PC-3 (cell line): ENCODE measurements around the gene SLC36A3. TPM values are rescaled to one million over a fixed set of nuclear protein-coding genes. Genes with fewer than 3 reads are reported as not detected.

Source experiments
- ATAC-seq: fragments of 200-7000 bp; cut with Tn5 transposase; 2 replicates; pipeline ENCODE4 v1.9.1; 2020; ENCODE audit warnings: mild to moderate bottlenecking, moderate library complexity
- BruUV-seq: library from RNA; stranded (reverse); fragments of 400-500 nt; replicated peaks from 2 replicates; lab custom pipeline; 2021; lab: Mats Ljungman, UMichigan
- CTCF ChIA-PET: fragments of 300-600 bp; sonication (Branson Sonifier 250); formaldehyde crosslinking; loops from one replicate; lab custom pipeline; 2022; ENCODE audit warnings: antibody characterized with exemption; lab: Charles Lee
- POLR2A ChIA-PET: fragments of 300-600 bp; sonication (Branson Sonifier 250); formaldehyde crosslinking; loops from one replicate; lab custom pipeline; 2022; ENCODE audit warnings: antibody characterized with exemption; ENCODE audit not compliant: unreplicated experiment; lab: Charles Lee
- DNase-seq: peaks from one replicate; pipeline ENCODE4 v3.0.0-alpha.2; 2015
- H2AFZ ChIP-seq: fragments of 300-600 bp; sonication (generic); 2 replicates; pipeline ENCODE4 v1.6.0; 2016; ENCODE audit warnings: antibody characterized with exemption, low read length
- H3F3A ChIP-seq: fragments of 300-600 bp; sonication (generic); one replicate; pipeline ENCODE4 v1.6.0; 2017; ENCODE audit warnings: antibody characterized with exemption, low read length, control low read depth, mild to moderate bottlenecking; ENCODE audit not compliant: unreplicated experiment
- H3K27ac ChIP-seq: fragments of 300-600 bp; sonication (generic); 2 replicates; pipeline ENCODE4 v1.5.1; 2016; ENCODE audit warnings: mild to moderate bottlenecking, low read length
- H3K27me3 ChIP-seq: fragments of 300-600 bp; sonication (generic); 2 replicates; pipeline ENCODE4 v1.6.1; 2016; ENCODE audit warnings: low read length, mixed read lengths
- H3K36me3 ChIP-seq: fragments of 300-600 bp; sonication (generic); 2 replicates; pipeline ENCODE4 v1.6.1; 2016; ENCODE audit warnings: low read depth, mixed run types, low read length, mixed read lengths
- H3K4me1 ChIP-seq: fragments of 300-600 bp; sonication (generic); 2 replicates; pipeline ENCODE4 v1.5.1; 2016; ENCODE audit warnings: low read length; ENCODE audit not compliant: insufficient read depth
- H3K4me2 ChIP-seq: fragments of 300-600 bp; sonication (generic); 2 replicates; pipeline ENCODE4 v1.6.0; 2016; ENCODE audit warnings: low read length
- H3K4me3 ChIP-seq: fragments of 300-600 bp; sonication (generic); 2 replicates; pipeline ENCODE4 v1.5.1; 2016; ENCODE audit warnings: mild to moderate bottlenecking, low read length, mixed read lengths
- H3K79me2 ChIP-seq: fragments of 300-600 bp; sonication (generic); 2 replicates; pipeline ENCODE4 v1.6.1; 2017; ENCODE audit warnings: low read length, mixed read lengths
- H3K9ac ChIP-seq: fragments of 300-600 bp; sonication (generic); 2 replicates; pipeline ENCODE4 v1.6.0; 2016; ENCODE audit warnings: mild to moderate bottlenecking, low read length
- H3K9me2 ChIP-seq: fragments of 300-600 bp; sonication (generic); replicated peaks from 2 replicates; pipeline ENCODE4 v1.6.1; 2016; ENCODE audit warnings: mixed run types, low read length, mixed read lengths
- H3K9me3 ChIP-seq: fragments of 300-600 bp; sonication (generic); 2 replicates; pipeline ENCODE4 v1.6.1; 2016; ENCODE audit warnings: low read length, mixed read lengths
- H4K20me1 ChIP-seq: fragments of 300-600 bp; sonication (generic); 2 replicates; pipeline ENCODE4 v1.6.1; 2016; ENCODE audit warnings: low read length, mixed read lengths
- CTCF ChIP-seq: fragments of 300-600 bp; sonication (generic); conservative IDR thresholded peaks from 2 replicates; pipeline ENCODE4 v1.5.1; 2017; ENCODE audit warnings: antibody characterized with exemption, low read depth, mild to moderate bottlenecking, low read length
- EZH2 ChIP-seq: fragments of 300-600 bp; sonication (generic); IDR thresholded peaks from one replicate; pipeline ENCODE4 v1.6.1; 2017; ENCODE audit warnings: antibody characterized with exemption, mild to moderate bottlenecking, low read length; ENCODE audit not compliant: unreplicated experiment
- EZH2phosphoT487 ChIP-seq: fragments of 300-600 bp; sonication (generic); IDR thresholded peaks from 2 replicates; pipeline ENCODE4 v1.6.1; 2018; ENCODE audit warnings: mild to moderate bottlenecking, antibody characterized with exemption, low read length, borderline replicate concordance
- intact Hi-C: fragments of 100-400 bp; cut with micrococcal nuclease; formaldehyde crosslinking; loops from 2 replicates; pipeline ENCODE4 v1.9.0; 2023
- total RNA-seq: library from RNA; depleted of rRNA; stranded (reverse); fragments of >200 nt; gene quantifications from 2 replicates; pipeline ENCODE4 v1.2.3, GENCODE V29; 2014

Gene SLC36A3
- total RNA-seq, 1 experiment from 2014 or later, result not detected

DNA sequence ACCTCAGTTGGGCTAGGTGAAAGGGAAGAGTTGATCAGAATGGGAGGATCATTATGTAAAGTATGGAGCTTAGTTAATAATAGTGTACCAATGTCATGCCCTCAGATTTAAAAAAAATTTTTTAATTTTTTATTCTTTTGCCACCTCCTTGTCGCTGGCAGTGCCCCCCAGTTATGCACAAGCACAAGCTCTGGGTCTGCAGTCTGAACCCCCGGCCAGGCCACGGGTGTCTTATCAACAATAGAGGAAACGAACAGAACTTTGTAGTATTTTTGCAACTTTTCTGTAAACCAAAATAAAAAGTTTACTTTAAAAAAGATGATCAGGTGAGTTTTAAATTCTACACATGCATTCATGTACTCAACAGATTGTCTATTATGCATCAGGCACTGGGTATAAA, 51.9 kb downstream of the SLC36A3 start:
- no peaks in the 10 kb centered on the region for H3K9me2 ChIP-seq
- H3K4me3 ChIP-seq, result no peak overlapping the region
- no peaks in the 10 kb centered on the region for H3K36me3 ChIP-seq
- intact Hi-C loops, result loop anchor here (2.0 to 5.0 kb wide), 2 partner anchors 45 to 66 kb away; no protein-coding TSS in a partner anchor
- ChIA-PET POLR2A (no interaction called here), CTCF (interaction anchor here (1.0 kb wide), 1 partner anchor 68 kb away, joined by 12 read pairs; no protein-coding TSS in a partner anchor)
- ATAC-seq (no peak), DNase-seq (no peak)
- BruUV-seq, result no TSS peak
- no peak overlapping the region for H3K27ac ChIP-seq
- no peak overlapping the region for H3K4me2 ChIP-seq
- H4K20me1 ChIP-seq, result no peaks in the 10 kb centered on the region
- no peak for TF ChIP-seq EZH2phosphoT487
- TF ChIP-seq CTCF, result no peak
- TF ChIP-seq EZH2, result no peak
- no peaks in the 10 kb centered on the region for H3K27me3 ChIP-seq
- H3K9me3 ChIP-seq, result no peaks in the 10 kb centered on the region
- H3F3A ChIP-seq, result no peaks in the 10 kb centered on the region
- H3K4me1 ChIP-seq, result peaks cover 20% of the 10 kb centered on the region
- peak overlapping the region; percentile 95; the same call in 1 of the 2 replicates for H2AFZ ChIP-seq
- peaks cover 36% of the 10 kb centered on the region for H3K79me2 ChIP-seq
- no peak overlapping the region for H3K9ac ChIP-seq

GRCh38 chr5:151251001-151251551, 52.5 kb downstream of the SLC36A3 start:
- Histone ChIP-seq H3K4me1 (peaks cover 14% of the 10 kb centered on the region; the same call in 1 of the 2 replicates), H3K27me3 (no peaks in the 10 kb centered on the region), H3K4me2 (no peak overlapping the region), H3K9me3 (no peaks in the 10 kb centered on the region), H3K36me3 (no peaks in the 10 kb centered on the region), H3K9me2 (no peaks in the 10 kb centered on the region), H3F3A (no peaks in the 10 kb centered on the region), H3K9ac (no peak overlapping the region), H2AFZ (no peak overlapping the region), H3K79me2 (peaks cover 31% of the 10 kb centered on the region), H3K27ac (no peak overlapping the region), H3K4me3 (no peak overlapping the region), H4K20me1 (no peaks in the 10 kb centered on the region)
- CTCF ChIA-PET, result no interaction called here
- no peak for TF ChIP-seq CTCF
- TF ChIP-seq EZH2, result no peak
- TF ChIP-seq EZH2phosphoT487, result no peak
- intact Hi-C loops, result loop anchor here (5.0 kb wide), 1 partner anchor 66 kb away; no protein-coding TSS in a partner anchor
- no TSS peak for BruUV-seq
- DNase-seq (no peak), ATAC-seq (no peak)
- POLR2A ChIA-PET, result no interaction called here

DNA sequence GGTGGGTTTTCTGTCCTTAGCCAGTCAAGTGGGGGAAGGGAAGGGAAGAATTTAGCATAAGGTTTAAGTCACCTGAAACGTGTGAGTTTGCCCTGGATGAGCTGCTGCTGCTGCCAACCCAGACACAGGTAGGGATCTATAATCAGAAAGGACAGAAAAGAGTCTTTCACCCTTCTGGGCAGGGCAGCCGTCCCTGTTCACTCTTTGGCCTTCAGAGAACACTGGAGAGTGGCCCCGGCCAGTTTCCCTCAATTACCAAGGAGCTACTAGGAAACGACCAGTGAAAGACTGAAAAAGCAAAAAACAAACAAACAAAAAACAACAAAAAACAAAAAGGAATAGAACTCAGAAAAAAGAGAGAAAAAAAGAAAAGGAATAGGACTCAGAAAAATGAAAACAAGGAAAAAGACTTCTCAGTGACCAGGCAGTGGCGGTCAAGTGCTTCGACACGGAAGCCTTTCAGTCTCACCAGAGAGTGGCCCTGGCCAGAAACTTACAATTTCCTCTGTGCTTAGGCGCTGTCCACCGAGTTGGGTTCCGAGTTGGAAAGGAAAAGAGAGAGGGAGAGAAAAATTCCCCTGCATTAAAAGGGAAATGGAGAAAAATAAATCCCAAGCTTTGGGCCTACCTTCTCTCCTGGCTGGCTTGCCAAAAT, 53.1 kb downstream of the SLC36A3 start:
- no peaks in the 10 kb centered on the region for H3K9me3 ChIP-seq
- intact Hi-C loops, result loop anchor here (5.0 kb wide), 1 partner anchor 67 kb away; no protein-coding TSS in a partner anchor

More for the DNA sequence above, 53.1 kb downstream of the SLC36A3 start:
- no peak overlapping the region for H3K4me2 ChIP-seq
- no peak for ATAC-seq
- no peaks in the 10 kb centered on the region for H3K36me3 ChIP-seq
- H3K9ac ChIP-seq, result no peak overlapping the region
- H2AFZ ChIP-seq, result no peak overlapping the region
- H4K20me1 ChIP-seq, result no peaks in the 10 kb centered on the region
- no peaks in the 10 kb centered on the region for H3K9me2 ChIP-seq
- no peak overlapping the region for H3K27ac ChIP-seq
- ChIA-PET POLR2A (no interaction called here), CTCF (interaction anchor here (0.6 kb wide), 1 partner anchor 135 kb away, joined by 5 read pairs; no protein-coding TSS in a partner anchor)
- peaks cover 10% of the 10 kb centered on the region; the same call in 1 of the 2 replicates for H3K4me1 ChIP-seq
- no peaks in the 10 kb centered on the region for H3F3A ChIP-seq
- TF ChIP-seq EZH2phosphoT487 (no peak), CTCF (no peak), EZH2 (no peak)
- no TSS peak for BruUV-seq
- no peak overlapping the region for H3K4me3 ChIP-seq
- no peak for DNase-seq
- H3K79me2 ChIP-seq, result peaks cover 25% of the 10 kb centered on the region
- H3K27me3 ChIP-seq, result no peaks in the 10 kb centered on the region
